ENCODE data around the gene ALPI. TPM values are rescaled to one million over a fixed set of nuclear protein-coding genes. Genes with fewer than 3 reads are reported as not detected.

ALPI gene
- total RNA-seq, 1 experiment from 2014 or later, result 5.3 TPM

DNA sequence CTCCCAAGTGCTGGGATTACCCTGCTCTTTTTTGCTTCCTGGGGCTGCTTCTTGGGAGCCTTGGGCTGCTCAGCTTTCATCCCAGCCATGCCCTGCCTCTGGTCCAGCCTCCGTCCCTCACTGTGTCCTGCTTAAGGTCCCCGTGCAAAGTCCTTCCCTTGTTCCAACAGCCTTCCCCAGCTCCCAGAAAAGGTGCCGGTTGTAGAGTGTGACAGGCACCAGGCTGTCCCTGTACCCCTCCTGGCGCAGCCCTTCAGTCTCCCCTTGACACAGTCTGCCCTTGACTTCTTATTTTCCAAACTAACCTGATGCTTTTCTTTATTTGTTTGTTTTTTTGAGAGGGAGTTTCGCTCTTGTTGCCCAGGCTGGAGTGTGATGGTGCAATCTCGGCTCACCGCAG lies 20.1 kb upstream of the ALPI start:
- TF ChIP-seq, protein P1, sequence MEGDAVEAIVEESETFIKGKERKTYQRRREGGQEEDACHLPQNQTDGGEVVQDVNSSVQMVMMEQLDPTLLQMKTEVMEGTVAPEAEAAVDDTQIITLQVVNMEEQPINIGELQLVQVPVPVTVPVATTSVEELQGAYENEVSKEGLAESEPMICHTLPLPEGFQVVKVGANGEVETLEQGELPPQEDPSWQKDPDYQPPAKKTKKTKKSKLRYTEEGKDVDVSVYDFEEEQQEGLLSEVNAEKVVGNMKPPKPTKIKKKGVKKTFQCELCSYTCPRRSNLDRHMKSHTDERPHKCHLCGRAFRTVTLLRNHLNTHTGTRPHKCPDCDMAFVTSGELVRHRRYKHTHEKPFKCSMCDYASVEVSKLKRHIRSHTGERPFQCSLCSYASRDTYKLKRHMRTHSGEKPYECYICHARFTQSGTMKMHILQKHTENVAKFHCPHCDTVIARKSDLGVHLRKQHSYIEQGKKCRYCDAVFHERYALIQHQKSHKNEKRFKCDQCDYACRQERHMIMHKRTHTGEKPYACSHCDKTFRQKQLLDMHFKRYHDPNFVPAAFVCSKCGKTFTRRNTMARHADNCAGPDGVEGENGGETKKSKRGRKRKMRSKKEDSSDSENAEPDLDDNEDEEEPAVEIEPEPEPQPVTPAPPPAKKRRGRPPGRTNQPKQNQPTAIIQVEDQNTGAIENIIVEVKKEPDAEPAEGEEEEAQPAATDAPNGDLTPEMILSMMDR (IDR thresholded peaks at IDR 0.05; ENCODE audit: insufficient read depth in 1 of 2, low read depth in 1 of 2, low read length in 1 of 2, severe bottlenecking in 1 of 2, unreplicated experiment in 1 of 2), result no peak
- Histone ChIP-seq H3K4me3 (ENCODE audit: low read depth, low read length) (no peak overlapping the region), H3K36me3 (ENCODE audit: control insufficient read depth, insufficient read depth, low read length) (no peaks in the 10 kb centered on the region), H3K9me3 (no peaks in the 10 kb centered on the region), H3K27me3 (replicated peaks; ENCODE audit: control insufficient read depth, insufficient read depth, low read length) (no peaks in the 10 kb centered on the region), H3K4me1 (no peaks in the 10 kb centered on the region)
- H3K27me3 Mint-ChIP-seq (ENCODE audit: insufficient read depth, unreplicated experiment), result no peaks in the 10 kb centered on the region
- no peaks in the 10 kb centered on the region for H3K36me3 Mint-ChIP-seq (ENCODE audit: insufficient read depth, unreplicated experiment)
- intact Hi-C loops (cut with micrococcal nuclease; ENCODE audit: unreplicated experiment), result loop anchor here (5.0 kb wide), 2 partner anchors 94 to 509 kb away; partner anchors contain the start of gene NPPC
- POLR2A ChIA-PET, result no interaction called here
- no peaks in the 10 kb centered on the region for H3K9me3 Mint-ChIP-seq (ENCODE audit: unreplicated experiment)
- BruUV-seq (replicated peaks), result no TSS peak
- no peak overlapping the region for H3K4me3 Mint-ChIP-seq (ENCODE audit: unreplicated experiment)
- no peaks in the 10 kb centered on the region for H3K4me1 Mint-ChIP-seq (ENCODE audit: low read depth, unreplicated experiment)
- H3K27ac Mint-ChIP-seq (ENCODE audit: unreplicated experiment), result no peak overlapping the region
- DNase-seq, result no peak
- CTCF ChIA-PET, result no interaction called here

DNA sequence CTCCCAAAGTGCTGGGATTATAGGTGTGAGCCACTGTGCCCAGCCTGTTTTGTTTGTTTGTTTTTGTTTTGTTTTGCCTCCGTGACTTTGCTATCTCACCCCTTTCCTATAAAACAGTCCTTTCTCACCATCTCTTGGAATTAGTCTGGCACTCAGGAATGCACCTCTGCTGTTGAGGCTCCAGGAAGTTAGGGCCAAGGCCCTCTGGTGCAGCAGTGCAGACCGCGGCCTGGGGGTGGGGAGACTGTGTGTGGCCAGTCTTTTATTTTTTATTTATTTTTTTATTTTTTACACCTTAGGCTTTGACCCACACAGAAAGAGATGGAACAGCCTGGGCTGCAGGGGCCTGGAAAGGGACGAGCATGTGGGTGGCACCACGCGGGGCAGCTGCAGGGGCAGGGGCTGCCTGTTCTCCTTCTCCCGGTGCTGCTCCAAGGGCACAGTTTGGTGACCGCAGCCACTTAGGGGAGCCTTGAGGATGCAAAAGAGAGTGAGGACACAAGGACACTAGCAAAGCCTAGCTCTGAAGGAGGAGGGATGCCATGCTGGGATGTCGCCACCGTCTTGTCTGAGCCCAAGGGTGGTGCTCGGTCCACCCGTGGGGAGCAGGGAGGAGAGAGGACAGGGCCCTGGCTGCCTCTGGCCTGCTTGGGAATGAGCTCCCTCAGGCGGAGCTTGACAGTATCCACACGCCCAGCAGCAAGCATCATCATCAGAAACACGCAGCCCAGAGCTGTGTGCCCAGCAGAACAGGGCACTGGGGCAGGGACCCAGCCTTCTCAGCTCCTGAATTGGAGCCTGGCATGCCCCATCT lies 19.4 kb upstream of the ALPI start:
- Mint-ChIP-seq H3K9me3 (ENCODE audit: unreplicated experiment) (no peaks in the 10 kb centered on the region), H3K4me1 (ENCODE audit: low read depth, unreplicated experiment) (no peaks in the 10 kb centered on the region), H3K27me3 (ENCODE audit: insufficient read depth, unreplicated experiment) (no peaks in the 10 kb centered on the region), H3K4me3 (ENCODE audit: unreplicated experiment) (no peak overlapping the region), H3K36me3 (ENCODE audit: insufficient read depth, unreplicated experiment) (no peaks in the 10 kb centered on the region), H3K27ac (ENCODE audit: unreplicated experiment) (no peak overlapping the region)
- BruUV-seq (replicated peaks), result no TSS peak
- no peaks in the 10 kb centered on the region for H3K9me3 ChIP-seq
- TF ChIP-seq, protein P1 (IDR thresholded peaks at IDR 0.05; ENCODE audit: insufficient read depth in 1 of 2, low read depth in 1 of 2, low read length in 1 of 2, severe bottlenecking in 1 of 2, unreplicated experiment in 1 of 2), result no peak
- CTCF ChIA-PET, result no interaction called here
- no peaks in the 10 kb centered on the region for H3K36me3 ChIP-seq (ENCODE audit: control insufficient read depth, insufficient read depth, low read length)
- POLR2A ChIA-PET, result no interaction called here
- DNase-seq, result no peak
- H3K27me3 ChIP-seq (replicated peaks; ENCODE audit: control insufficient read depth, insufficient read depth, low read length), result no peaks in the 10 kb centered on the region
- H3K4me1 ChIP-seq, result no peaks in the 10 kb centered on the region
- intact Hi-C loops (cut with micrococcal nuclease; ENCODE audit: unreplicated experiment), result loop anchor here (5.0 kb wide), 2 partner anchors 94 to 509 kb away; partner anchors contain the start of gene NPPC
- no peak overlapping the region for H3K4me3 ChIP-seq (ENCODE audit: low read depth, low read length)

DNA sequence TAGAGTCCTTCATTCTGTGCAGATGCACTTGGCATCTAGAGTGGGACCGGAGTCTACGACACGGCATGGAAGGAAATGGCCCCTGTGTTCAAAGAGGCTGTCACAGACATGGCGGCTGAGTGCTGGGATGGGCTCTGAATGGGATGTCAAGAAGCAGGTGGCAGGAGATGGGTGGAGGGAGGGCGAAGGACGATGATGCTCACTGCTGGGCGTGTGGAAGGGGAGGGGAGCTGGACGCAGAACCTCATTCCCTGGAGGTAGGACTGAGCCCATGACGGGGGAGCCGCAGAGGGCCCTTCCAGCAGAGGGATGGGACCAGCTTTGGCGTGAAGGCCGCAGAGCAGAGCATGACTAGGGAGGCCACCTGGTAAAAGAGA lies 18.8 kb upstream of the ALPI start:
- Mint-ChIP-seq H3K4me1 (ENCODE audit: low read depth, unreplicated experiment) (no peaks in the 10 kb centered on the region), H3K27ac (ENCODE audit: unreplicated experiment) (no peak overlapping the region), H3K27me3 (ENCODE audit: insufficient read depth, unreplicated experiment) (no peaks in the 10 kb centered on the region), H3K36me3 (ENCODE audit: insufficient read depth, unreplicated experiment) (no peaks in the 10 kb centered on the region), H3K4me3 (ENCODE audit: unreplicated experiment) (no peak overlapping the region), H3K9me3 (ENCODE audit: unreplicated experiment) (no peaks in the 10 kb centered on the region)
- Histone ChIP-seq H3K4me1 (no peaks in the 10 kb centered on the region), H3K36me3 (ENCODE audit: control insufficient read depth, insufficient read depth, low read length) (no peaks in the 10 kb centered on the region), H3K4me3 (ENCODE audit: low read depth, low read length) (no peak overlapping the region), H3K27me3 (replicated peaks; ENCODE audit: control insufficient read depth, insufficient read depth, low read length) (no peaks in the 10 kb centered on the region), H3K9me3 (no peaks in the 10 kb centered on the region)
- ChIA-PET POLR2A (interaction anchor here (0.7 kb wide), 1 partner anchor 845 kb away, joined by 3 read pairs; no protein-coding TSS in a partner anchor), CTCF (no interaction called here)
- intact Hi-C loops (cut with micrococcal nuclease; ENCODE audit: unreplicated experiment), result loop anchor here (5.0 kb wide), 2 partner anchors 95 to 510 kb away; partner anchors contain the start of gene NPPC
- DNase-seq, result no peak
- BruUV-seq (replicated peaks), result no TSS peak
- TF ChIP-seq, protein P1 (IDR thresholded peaks at IDR 0.05; ENCODE audit: insufficient read depth in 1 of 2, low read depth in 1 of 2, low read length in 1 of 2, severe bottlenecking in 1 of 2, unreplicated experiment in 1 of 2), result no peak
